IMR-90 (cell line): ENCODE data around the gene CELSR1. TPM values are rescaled to one million over a fixed set of nuclear protein-coding genes. Genes with fewer than 3 reads are reported as not detected.

Experiments used
- ATAC-seq: fragments of 200-7000 bp; cut with Tn5 transposase; 2 replicates; pipeline ENCODE4 v1.9.1; 2020; ENCODE audit warnings: low read depth, mild to moderate bottlenecking, moderate library complexity
- BruUV-seq: library from RNA; stranded (reverse); fragments of 400-500 nt; replicated peaks from 2 replicates; lab custom pipeline; 2021; lab: Mats Ljungman, UMichigan
- CTCF ChIA-PET: fragments of 300-600 bp; formaldehyde crosslinking; extraction: SDS; loops from one replicate; lab custom pipeline; 2021; ENCODE audit warnings: antibody characterized with exemption; lab: Yijun Ruan, JAX
- POLR2A ChIA-PET: fragments of 300-600 bp; sonication (Branson Sonifier 250); formaldehyde crosslinking; loops from one replicate; lab custom pipeline; 2022; ENCODE audit warnings: antibody characterized with exemption; ENCODE audit not compliant: unreplicated experiment; lab: Charles Lee
- DNase-seq: peaks from one replicate; pipeline ENCODE4 v3.0.0; 2013
- H2AFZ ChIP-seq: replicated peaks from 2 replicates; pipeline ENCODE3; 2013; ENCODE audit warnings: low read length, mild to moderate bottlenecking; ENCODE audit not compliant: poor library complexity
- H2AK5ac ChIP-seq: 2 replicates; pipeline ENCODE4 v1.6.1; 2013; ENCODE audit warnings: low read depth, low read length, inconsistent platforms
- H2AK9ac ChIP-seq: replicated peaks from 2 replicates; pipeline ENCODE3; 2013; ENCODE audit warnings: mild to moderate bottlenecking, low read depth, low read length, moderate library complexity; ENCODE audit not compliant: poor library complexity
- H2BK120ac ChIP-seq: 2 replicates; pipeline ENCODE4 v1.6.1; 2013; ENCODE audit warnings: low read depth, low read length, inconsistent platforms
- H2BK15ac ChIP-seq: 3 replicates; pipeline ENCODE4 v1.6.1; 2013; ENCODE audit warnings: low read depth, low read length, inconsistent platforms
- H2BK20ac ChIP-seq: 2 replicates; pipeline ENCODE4 v1.6.1; 2013; ENCODE audit warnings: low read depth, mild to moderate bottlenecking, inconsistent platforms, low read length, moderate library complexity
- H2BK5ac ChIP-seq: 2 replicates; pipeline ENCODE4 v1.6.1; 2013; ENCODE audit warnings: mild to moderate bottlenecking, low read depth, low read length, inconsistent platforms; ENCODE audit not compliant: poor library complexity, severe bottlenecking
- H3K14ac ChIP-seq: replicated peaks from 2 replicates; pipeline ENCODE4 v1.6.1; 2013; ENCODE audit warnings: low read depth, low read length, inconsistent platforms
- H3K18ac ChIP-seq: 2 replicates; pipeline ENCODE4 v1.6.1; 2013; ENCODE audit warnings: low read depth, low read length, control low read depth
- H3K23ac ChIP-seq: 2 replicates; pipeline ENCODE4 v1.6.1; 2013; ENCODE audit warnings: low read depth, low read length, inconsistent platforms
- H3K27ac ChIP-seq: 2 replicates; pipeline ENCODE4 v1.5.1; 2013; ENCODE audit warnings: mild to moderate bottlenecking, control low read depth, low read length; ENCODE audit not compliant: insufficient read depth
- H3K27me3 ChIP-seq: 2 replicates; pipeline ENCODE4 v1.6.1; 2013; ENCODE audit warnings: low read length; ENCODE audit not compliant: control insufficient read depth, insufficient read depth
- H3K36me3 ChIP-seq: 2 replicates; pipeline ENCODE4 v1.6.1; 2013; ENCODE audit warnings: low read length, mixed read lengths; ENCODE audit not compliant: control insufficient read depth, insufficient read depth
- H3K4ac ChIP-seq: 2 replicates; pipeline ENCODE4 v1.6.1; 2013; ENCODE audit warnings: low read depth, low read length, inconsistent platforms
- H3K4me1 ChIP-seq: 2 replicates; pipeline ENCODE4 v1.6.1; 2013; ENCODE audit warnings: low read length, mixed read lengths; ENCODE audit not compliant: control insufficient read depth, insufficient read depth
- H3K4me2 ChIP-seq: 2 replicates; pipeline ENCODE4 v1.6.1; 2013; ENCODE audit warnings: low read depth, mild to moderate bottlenecking, control low read depth, low read length, moderate library complexity
- H3K4me3 ChIP-seq: 2 replicates; pipeline ENCODE4 v1.5.1; 2013; ENCODE audit warnings: low read depth, mild to moderate bottlenecking, control low read depth, low read length, moderate library complexity; ENCODE audit not compliant: insufficient read depth
- H3K56ac ChIP-seq: 2 replicates; pipeline ENCODE4 v1.6.1; 2013; ENCODE audit warnings: low read length, inconsistent platforms; ENCODE audit not compliant: insufficient read depth; ENCODE audit errors: extremely low read depth
- H3K79me1 ChIP-seq, 2 experiments: 2 replicates each; pipeline ENCODE4 v1.6.1; 2013; ENCODE audit warnings: low read length in 2 of 2, inconsistent platforms in 1 of 2, low read depth in 1 of 2
- H3K9ac ChIP-seq: 2 replicates; pipeline ENCODE4 v1.6.1; 2013; ENCODE audit warnings: low read depth, low read length, control low read depth
- H3K9me1 ChIP-seq: 2 replicates; pipeline ENCODE4 v1.6.1; 2013; ENCODE audit warnings: low read length, inconsistent platforms; ENCODE audit not compliant: insufficient read depth
- H3K9me3 ChIP-seq: 2 replicates; pipeline ENCODE4 v1.6.1; 2013; ENCODE audit warnings: low read length; ENCODE audit not compliant: control insufficient read depth, insufficient read depth
- H4K20me1 ChIP-seq: 2 replicates; pipeline ENCODE4 v1.6.1; 2013; ENCODE audit warnings: low read length, inconsistent platforms; ENCODE audit not compliant: insufficient read depth
- H4K5ac ChIP-seq: 2 replicates; pipeline ENCODE4 v1.6.1; 2013; ENCODE audit warnings: mild to moderate bottlenecking, low read depth, low read length, control low read depth
- H4K8ac ChIP-seq, 2 experiments: 2 replicates each; pipeline ENCODE4 v1.6.1; 2013; ENCODE audit warnings: low read depth in 2 of 2, low read length in 2 of 2, control low read depth in 1 of 2, inconsistent platforms in 1 of 2
- H4K91ac ChIP-seq: 2 replicates; pipeline ENCODE4 v1.6.1; 2013; ENCODE audit warnings: low read depth, low read length, inconsistent platforms; ENCODE audit not compliant: insufficient read depth
- BHLHE40 ChIP-seq: fragments of 150-350 bp; IDR thresholded peaks from 2 replicates; pipeline ENCODE4 v1.6.1; 2016; ENCODE audit warnings: mild to moderate bottlenecking, low read depth, low read length
- CEBPB ChIP-seq: IDR thresholded peaks from 2 replicates; pipeline ENCODE4 v1.6.1; 2012; ENCODE audit warnings: low read depth, low read length, improper control_type of control experiment
- CHD1 ChIP-seq: IDR thresholded peaks from 2 replicates; pipeline ENCODE4 v1.6.1; 2012; ENCODE audit warnings: low read depth, low read length, improper control_type of control experiment
- FOS ChIP-seq: fragments of 150-350 bp; IDR thresholded peaks from 2 replicates; pipeline ENCODE4 v1.6.1; 2016; ENCODE audit warnings: low read depth, low read length
- MAFK ChIP-seq: IDR thresholded peaks from 2 replicates; pipeline ENCODE4 v1.6.1; 2012; ENCODE audit warnings: low read depth, low read length, improper control_type of control experiment
- MAZ ChIP-seq: IDR thresholded peaks from 2 replicates; pipeline ENCODE4 v1.6.1; 2012; ENCODE audit warnings: low read depth, mild to moderate bottlenecking, low read length, improper control_type of control experiment, moderate library complexity, borderline replicate concordance
- MXI1 ChIP-seq: IDR thresholded peaks from 2 replicates; pipeline ENCODE4 v1.6.1; 2012; ENCODE audit warnings: low read depth, mild to moderate bottlenecking, low read length, moderate library complexity, borderline replicate concordance
- NFE2L2 ChIP-seq: fragments of 150-350 bp; IDR thresholded peaks from 2 replicates; pipeline ENCODE4 v1.6.1; 2016; ENCODE audit warnings: low read depth, mild to moderate bottlenecking, low read length
- POLR2A ChIP-seq: IDR thresholded peaks from 2 replicates; pipeline ENCODE4 v1.6.1; 2012; ENCODE audit warnings: mild to moderate bottlenecking, low read depth, low read length
- RAD21 ChIP-seq: IDR thresholded peaks from 2 replicates; pipeline ENCODE4 v1.6.1; 2012; ENCODE audit warnings: low read length, improper control_type of control experiment
- RCOR1 ChIP-seq: IDR thresholded peaks from 2 replicates; pipeline ENCODE4 v1.6.1; 2012; ENCODE audit warnings: mild to moderate bottlenecking, low read length, improper control_type of control experiment; ENCODE audit not compliant: insufficient replicate concordance
- RFX5 ChIP-seq: IDR thresholded peaks from 2 replicates; pipeline ENCODE4 v1.8.0; 2012; ENCODE audit warnings: low read depth, mild to moderate bottlenecking, low read length, moderate library complexity
- SMC3 ChIP-seq: fragments of 150-350 bp; IDR thresholded peaks from 2 replicates; pipeline ENCODE4 v1.6.1; 2016; ENCODE audit warnings: low read depth, mild to moderate bottlenecking, antibody characterized with exemption, low read length, moderate library complexity
- WGBS, 2 experiments: methylation state at CpG; one replicate each; pipeline versions ENCODE4 v1.1.5 to v1.1.7; 2013; ENCODE audit warnings: missing lambda C conversion rate in 2 of 2; ENCODE audit not compliant: insufficient read length in 1 of 2; ENCODE audit errors: extremely low coverage in 2 of 2; 5-methylcytosine and 5-hydroxymethylcytosine counted together
- dilution Hi-C: fragments of 300-500 bp; cut with HindIII; formaldehyde crosslinking; loops from one replicate; pipeline ENCODE4 v1.14.3; 2018; ENCODE audit warnings: low sequenced_read_pairs; ENCODE audit not compliant: unreplicated experiment
- in situ Hi-C: fragments of 300-500 bp; cut with MboI; formaldehyde crosslinking; loops from 3 replicates; pipeline ENCODE4 v1.14.3; 2019; ENCODE audit warnings: low sequenced_read_pairs, inconsistent platforms, mixed read lengths
- intact Hi-C: fragments of 100-400 bp; cut with micrococcal nuclease; formaldehyde crosslinking; loops from 2 replicates; pipeline ENCODE4 v1.10.0; 2022
- polyA plus RNA-seq, 3 experiments: library from polyadenylated mRNA; depleted of rRNA; stranded (reverse); fragments of >200 nt; gene quantifications; 2 replicates each; pipeline ENCODE4 v1.2.3, GENCODE V29; 2012; ENCODE audit warnings: low replicate concordance in 1 of 3
- total RNA-seq: library from RNA; depleted of rRNA; stranded (reverse); fragments of >200 nt; gene quantifications from 2 replicates; pipeline ENCODE4 v1.2.3, GENCODE V29; 2012
- TF ChIP-seq, protein P1 (sequence below): conservative IDR thresholded peaks from 2 replicates; pipeline ENCODE4 v1.5.1; 2012; ENCODE audit warnings: mild to moderate bottlenecking, low read depth, low read length, improper control_type of control experiment
- TF ChIP-seq, protein P2 (sequence below): fragments of 150-350 bp; IDR thresholded peaks from 2 replicates; pipeline ENCODE4 v1.6.1; 2016; ENCODE audit warnings: low read depth, mild to moderate bottlenecking, low read length, moderate library complexity, borderline replicate concordance
- TF ChIP-seq, protein P3 (sequence below): fragments of 150-350 bp; IDR thresholded peaks from 2 replicates; pipeline ENCODE4 v1.6.1; 2017; ENCODE audit warnings: mild to moderate bottlenecking, antibody characterized with exemption, low read length, low read depth

CELSR1 gene
- total and polyA plus RNA-seq, 2 of the 4 experiments (the other 2 are of a cell fraction) = 0.36 to 0.82 TPM

DNA sequence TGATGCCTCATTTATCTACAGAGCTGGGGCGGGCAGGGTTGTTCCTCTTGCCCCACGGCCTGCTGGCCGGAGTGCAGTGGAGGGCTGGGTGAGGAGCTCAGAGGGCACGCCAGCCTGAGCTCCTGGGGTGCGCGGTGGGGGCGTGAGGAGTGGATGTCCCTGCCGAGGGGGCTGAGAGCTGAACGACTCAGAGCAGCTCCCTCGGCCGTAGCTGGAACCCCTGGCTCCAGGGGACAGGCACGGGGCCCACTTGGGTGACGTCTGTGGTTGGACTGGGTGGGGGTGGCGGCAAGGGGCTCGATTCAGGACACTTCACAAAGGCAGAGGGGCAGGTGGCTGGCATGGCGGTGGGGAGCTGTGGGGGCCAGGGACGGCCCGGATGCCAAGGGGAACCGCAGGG, 139.5 kb downstream of the CELSR1 start:
- ChIA-PET CTCF (no interaction called here), POLR2A (no interaction called here)
- no peaks in the 10 kb centered on the region for H3K9me3 ChIP-seq
- peaks cover 16% of the 10 kb centered on the region for H3K27me3 ChIP-seq
- no peak overlapping the region for H2AK5ac ChIP-seq
- no peaks in the 10 kb centered on the region for H3K36me3 ChIP-seq
- H4K8ac ChIP-seq = no peak overlapping the region
- in situ Hi-C loops (loop anchor here (5.0 kb wide), 1 partner anchor 51 kb away; no protein-coding TSS in a partner anchor), dilution Hi-C loops (no loop called here), intact Hi-C loops (loop anchor here (10.0 kb wide), 1 partner anchor 127 kb away; no protein-coding TSS in a partner anchor)
- DNase-seq = no peak
- no peak overlapping the region for H3K27ac ChIP-seq
- no peak overlapping the region for H2BK120ac ChIP-seq
- H3K14ac ChIP-seq = no peak overlapping the region
- H3K9ac ChIP-seq = no peak overlapping the region
- no peak overlapping the region for H3K4me2 ChIP-seq
- H3K79me1 ChIP-seq = no peaks in the 10 kb centered on the region
- no peak overlapping the region for H3K4me3 ChIP-seq
- H3K23ac ChIP-seq = no peak overlapping the region
- no peak overlapping the region for H4K91ac ChIP-seq
- no peak overlapping the region for H3K4ac ChIP-seq
- H2AK9ac ChIP-seq = no peak overlapping the region
- no peak overlapping the region for H2BK5ac ChIP-seq
- no peak overlapping the region for H2BK20ac ChIP-seq
- H3K18ac ChIP-seq = no peak overlapping the region
- no peak overlapping the region for H2BK15ac ChIP-seq
- no peak for ATAC-seq
- no peak overlapping the region for H2AFZ ChIP-seq
- no peak overlapping the region for H3K56ac ChIP-seq
- no peaks in the 10 kb centered on the region for H4K20me1 ChIP-seq
- 68% methylated on average over 6 of the region's 19 CpGs; no CpG with 5 or more reads in 1 of the 2 experiments for WGBS, 2 experiments
- no peak for TF ChIP-seq BHLHE40
- TF ChIP-seq CEBPB = no peak
- TF ChIP-seq RAD21 = no peak
- no peak for TF ChIP-seq CHD1
- no peak for TF ChIP-seq NFE2L2
- TF ChIP-seq FOS = no peak
- TF ChIP-seq, protein P1, sequence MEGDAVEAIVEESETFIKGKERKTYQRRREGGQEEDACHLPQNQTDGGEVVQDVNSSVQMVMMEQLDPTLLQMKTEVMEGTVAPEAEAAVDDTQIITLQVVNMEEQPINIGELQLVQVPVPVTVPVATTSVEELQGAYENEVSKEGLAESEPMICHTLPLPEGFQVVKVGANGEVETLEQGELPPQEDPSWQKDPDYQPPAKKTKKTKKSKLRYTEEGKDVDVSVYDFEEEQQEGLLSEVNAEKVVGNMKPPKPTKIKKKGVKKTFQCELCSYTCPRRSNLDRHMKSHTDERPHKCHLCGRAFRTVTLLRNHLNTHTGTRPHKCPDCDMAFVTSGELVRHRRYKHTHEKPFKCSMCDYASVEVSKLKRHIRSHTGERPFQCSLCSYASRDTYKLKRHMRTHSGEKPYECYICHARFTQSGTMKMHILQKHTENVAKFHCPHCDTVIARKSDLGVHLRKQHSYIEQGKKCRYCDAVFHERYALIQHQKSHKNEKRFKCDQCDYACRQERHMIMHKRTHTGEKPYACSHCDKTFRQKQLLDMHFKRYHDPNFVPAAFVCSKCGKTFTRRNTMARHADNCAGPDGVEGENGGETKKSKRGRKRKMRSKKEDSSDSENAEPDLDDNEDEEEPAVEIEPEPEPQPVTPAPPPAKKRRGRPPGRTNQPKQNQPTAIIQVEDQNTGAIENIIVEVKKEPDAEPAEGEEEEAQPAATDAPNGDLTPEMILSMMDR = no peak
- TF ChIP-seq, protein P2, sequence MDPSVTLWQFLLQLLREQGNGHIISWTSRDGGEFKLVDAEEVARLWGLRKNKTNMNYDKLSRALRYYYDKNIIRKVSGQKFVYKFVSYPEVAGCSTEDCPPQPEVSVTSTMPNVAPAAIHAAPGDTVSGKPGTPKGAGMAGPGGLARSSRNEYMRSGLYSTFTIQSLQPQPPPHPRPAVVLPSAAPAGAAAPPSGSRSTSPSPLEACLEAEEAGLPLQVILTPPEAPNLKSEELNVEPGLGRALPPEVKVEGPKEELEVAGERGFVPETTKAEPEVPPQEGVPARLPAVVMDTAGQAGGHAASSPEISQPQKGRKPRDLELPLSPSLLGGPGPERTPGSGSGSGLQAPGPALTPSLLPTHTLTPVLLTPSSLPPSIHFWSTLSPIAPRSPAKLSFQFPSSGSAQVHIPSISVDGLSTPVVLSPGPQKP = no peak
- TF ChIP-seq SMC3 = no peak
- no peak for TF ChIP-seq MAFK
- no peak for TF ChIP-seq RCOR1
- TF ChIP-seq, protein P3, sequence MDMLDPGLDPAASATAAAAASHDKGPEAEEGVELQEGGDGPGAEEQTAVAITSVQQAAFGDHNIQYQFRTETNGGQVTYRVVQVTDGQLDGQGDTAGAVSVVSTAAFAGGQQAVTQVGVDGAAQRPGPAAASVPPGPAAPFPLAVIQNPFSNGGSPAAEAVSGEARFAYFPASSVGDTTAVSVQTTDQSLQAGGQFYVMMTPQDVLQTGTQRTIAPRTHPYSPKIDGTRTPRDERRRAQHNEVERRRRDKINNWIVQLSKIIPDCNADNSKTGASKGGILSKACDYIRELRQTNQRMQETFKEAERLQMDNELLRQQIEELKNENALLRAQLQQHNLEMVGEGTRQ = no peak
- no peak for TF ChIP-seq POLR2A
- TF ChIP-seq MAZ = no peak
- TF ChIP-seq MXI1 = no peak
- no peak for TF ChIP-seq RFX5
- H3K4me1 ChIP-seq = no peaks in the 10 kb centered on the region
- BruUV-seq = no TSS peak
- no peaks in the 10 kb centered on the region; the same call in 1 of the 2 replicates for H3K9me1 ChIP-seq
- H4K5ac ChIP-seq = no peak overlapping the region
